Tibial artery (tissue), 4 donors: Measurements from ENCODE around the gene SULF2.

ENCODE experiments used
- DNase-seq, 2 donors: peaks; one replicate each; pipeline ENCODE4 v3.0.0-alpha.2; 2019
- H3K27ac ChIP-seq, 2 donors: fragments of 200-600 bp; sonication (generic) in 1 of 2; 1 replicate in 1 of 2; 2 replicates in 1 of 2; pipeline ENCODE4 v1.5.1; 2018 to 2019; ENCODE audit warnings: mild to moderate bottlenecking in 1 of 2
- H3K27me3 ChIP-seq, 2 donors: fragments of 200-600 bp; sonication (generic) in 1 of 2; one replicate each; pipeline versions ENCODE4 v1.5.1 to v1.6.0; 2016 to 2019
- H3K36me3 ChIP-seq, 3 donors: fragments of 200-600 bp; sonication (generic) in 2 of 3; one replicate each; pipeline ENCODE4 v1.5.1; 2016 to 2019; ENCODE audit warnings: mild to moderate bottlenecking in 2 of 3
- H3K4me1 ChIP-seq, 4 donors: fragments of 200-600 bp; sonication (generic) in 2 of 4; 1 replicate in 3 of 4; 2 replicates in 1 of 4; pipeline ENCODE4 v1.5.1; 2016 to 2019
- H3K4me3 ChIP-seq, 2 donors: fragments of 200-600 bp; sonication (generic) in 1 of 2; 1 replicate in 1 of 2; 2 replicates in 1 of 2; pipeline ENCODE4 v1.5.1; 2018 to 2019; ENCODE audit warnings: mild to moderate bottlenecking in 2 of 2
- H3K9me3 ChIP-seq, 3 donors: fragments of 200-600 bp; sonication (generic) in 1 of 3; one replicate each; pipeline ENCODE4 v1.5.1; 2016 to 2019
- intact Hi-C: fragments of 100-400 bp; cut with DNase I; formaldehyde crosslinking; loops from one replicate; pipeline ENCODE4 v1.15.0; 2023; ENCODE audit warnings: low total_unique reads
- TF ChIP-seq, protein P1 (sequence below), 2 experiments: fragments of 200-600 bp in 1 of 2; fragments of 450-650 bp in 1 of 2; IDR thresholded peaks; one replicate each; pipeline ENCODE4 v1.5.1; 2017 to 2019; ENCODE audit warnings: antibody characterized with exemption in 2 of 2, mild to moderate bottlenecking in 1 of 2, moderate library complexity in 1 of 2

Gene SULF2

DNA sequence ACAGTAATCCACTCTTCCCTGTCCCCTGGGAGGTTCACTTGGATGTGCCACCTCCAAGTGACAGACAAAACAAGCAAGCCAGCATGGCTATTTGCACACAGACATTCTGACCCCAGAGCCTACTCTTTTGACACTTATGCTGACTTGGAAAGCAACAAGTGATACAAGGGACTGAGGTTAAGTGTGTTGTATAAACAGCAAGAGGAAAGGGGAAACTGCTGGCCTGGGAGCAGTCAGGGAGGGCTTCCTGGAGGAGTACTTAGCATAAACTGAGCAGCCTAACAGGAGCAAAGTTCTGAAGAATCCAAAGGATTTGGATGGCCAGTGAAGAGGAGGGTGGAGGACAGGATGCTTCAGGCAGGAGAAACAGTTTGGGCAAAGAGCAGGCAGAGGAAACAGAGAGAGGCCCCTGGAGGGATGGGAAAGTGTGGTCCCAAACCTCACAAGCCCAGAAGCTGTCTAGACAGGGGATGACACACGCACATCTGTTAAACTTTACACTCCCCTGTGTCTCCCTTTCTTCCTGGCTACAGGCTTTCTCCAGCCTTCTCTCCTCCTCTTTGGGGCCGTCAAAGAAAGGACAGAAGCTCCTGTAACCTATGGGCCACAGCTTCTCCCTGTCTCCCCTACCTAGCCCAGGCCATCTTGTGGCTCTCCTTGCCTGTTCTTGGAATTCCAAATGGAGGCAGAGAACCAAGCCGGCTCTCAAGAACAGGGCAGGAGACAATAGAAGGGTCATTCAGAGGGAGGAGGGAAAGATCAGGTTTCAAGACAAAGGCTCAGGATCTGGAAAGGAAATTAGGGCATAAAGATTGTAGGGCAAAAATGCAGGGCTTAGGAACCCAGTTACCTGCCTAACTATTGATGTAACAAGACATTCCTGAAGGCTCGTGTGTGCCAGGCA lies 19.3 kb downstream of the SULF2 start:
- no peaks in the 10 kb centered on the region for H3K27me3 ChIP-seq
- H3K9me3 ChIP-seq = no peaks in the 10 kb centered on the region
- intact Hi-C loops = no loop called here
- H3K27ac ChIP-seq = no peak overlapping the region
- H3K36me3 ChIP-seq = peaks cover 0 to 7% (median 0%) of the 10 kb centered on the region in 3 donors
- H3K4me3 ChIP-seq = no peak overlapping the region
- no peak for DNase-seq
- TF ChIP-seq, protein P1, sequence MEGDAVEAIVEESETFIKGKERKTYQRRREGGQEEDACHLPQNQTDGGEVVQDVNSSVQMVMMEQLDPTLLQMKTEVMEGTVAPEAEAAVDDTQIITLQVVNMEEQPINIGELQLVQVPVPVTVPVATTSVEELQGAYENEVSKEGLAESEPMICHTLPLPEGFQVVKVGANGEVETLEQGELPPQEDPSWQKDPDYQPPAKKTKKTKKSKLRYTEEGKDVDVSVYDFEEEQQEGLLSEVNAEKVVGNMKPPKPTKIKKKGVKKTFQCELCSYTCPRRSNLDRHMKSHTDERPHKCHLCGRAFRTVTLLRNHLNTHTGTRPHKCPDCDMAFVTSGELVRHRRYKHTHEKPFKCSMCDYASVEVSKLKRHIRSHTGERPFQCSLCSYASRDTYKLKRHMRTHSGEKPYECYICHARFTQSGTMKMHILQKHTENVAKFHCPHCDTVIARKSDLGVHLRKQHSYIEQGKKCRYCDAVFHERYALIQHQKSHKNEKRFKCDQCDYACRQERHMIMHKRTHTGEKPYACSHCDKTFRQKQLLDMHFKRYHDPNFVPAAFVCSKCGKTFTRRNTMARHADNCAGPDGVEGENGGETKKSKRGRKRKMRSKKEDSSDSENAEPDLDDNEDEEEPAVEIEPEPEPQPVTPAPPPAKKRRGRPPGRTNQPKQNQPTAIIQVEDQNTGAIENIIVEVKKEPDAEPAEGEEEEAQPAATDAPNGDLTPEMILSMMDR (IDR thresholded peaks at IDR 0.05) = no peak
- peaks cover 0 to 3% (median 0%) of the 10 kb centered on the region in 4 donors for H3K4me1 ChIP-seq

DNA sequence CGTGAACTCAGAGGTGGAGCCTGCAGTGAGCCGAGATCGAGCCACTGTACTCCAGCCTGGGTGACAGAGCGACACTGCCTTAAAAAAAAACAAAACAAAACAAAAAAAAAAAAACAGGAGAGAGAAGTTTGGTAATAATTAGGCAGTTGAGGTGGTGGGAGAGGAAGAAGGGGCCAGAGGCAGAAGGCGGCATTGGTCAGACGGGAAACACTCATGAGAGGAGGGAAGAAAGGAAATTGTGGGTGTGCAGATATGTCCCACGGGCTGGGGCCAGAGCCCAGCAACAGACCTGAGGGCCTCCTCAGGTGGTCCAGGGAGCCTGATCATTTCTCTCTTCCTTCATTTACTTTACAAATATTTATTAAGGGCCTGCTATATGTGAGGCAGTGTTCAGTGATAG lies 20.0 kb downstream of the SULF2 start:
- intact Hi-C loops = no loop called here
- peaks cover 0 to 3% (median under 1%) of the 10 kb centered on the region in 4 donors for H3K4me1 ChIP-seq
- no peaks in the 10 kb centered on the region for H3K9me3 ChIP-seq
- peaks cover 0 to under 1% (median 0%) of the 10 kb centered on the region in 3 donors for H3K36me3 ChIP-seq
- no peak overlapping the region for H3K4me3 ChIP-seq
- no peak for DNase-seq
- H3K27me3 ChIP-seq = no peaks in the 10 kb centered on the region
- TF ChIP-seq, protein P1 (IDR thresholded peaks at IDR 0.05) = no peak
- no peak overlapping the region for H3K27ac ChIP-seq

DNA sequence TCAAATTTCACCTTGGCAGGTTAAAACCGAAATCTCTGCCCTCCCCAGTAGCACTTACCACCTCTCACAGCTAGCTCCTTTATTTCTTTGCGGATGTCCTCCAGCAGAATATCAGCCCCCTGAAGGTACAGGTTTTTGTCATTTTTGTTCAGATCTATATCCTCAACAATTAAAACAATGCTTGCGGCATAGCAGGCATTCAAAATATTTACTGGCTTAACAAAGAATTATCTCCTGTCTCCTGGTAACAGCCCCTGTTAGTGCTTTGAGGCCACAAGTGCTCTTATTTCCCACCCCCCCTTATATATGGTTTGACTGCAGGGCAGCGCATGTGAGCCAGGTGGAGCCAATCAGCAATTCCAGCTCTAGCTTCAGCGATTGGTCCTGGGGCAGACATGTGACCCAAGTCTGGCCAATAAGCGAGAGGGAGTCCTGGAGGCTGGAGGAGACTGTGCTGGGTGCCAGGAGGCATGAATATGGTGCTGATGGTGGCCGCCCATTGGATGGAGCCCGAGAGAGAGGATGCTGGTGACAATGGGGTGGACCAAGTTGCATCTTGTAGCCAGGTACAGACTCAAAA lies 21.0 kb downstream of the SULF2 start:
- intact Hi-C loops = no loop called here
- Histone ChIP-seq H3K27me3 (no peaks in the 10 kb centered on the region), H3K9me3 (no peaks in the 10 kb centered on the region), H3K36me3 (no peaks in the 10 kb centered on the region), H3K27ac (no peak overlapping the region), H3K4me3 (no peak overlapping the region), H3K4me1 (peaks cover 0 to 3% (median 2%) of the 10 kb centered on the region in 4 donors)
- TF ChIP-seq, protein P1 (IDR thresholded peaks at IDR 0.05) = no peak
- DNase-seq = no peak

DNA sequence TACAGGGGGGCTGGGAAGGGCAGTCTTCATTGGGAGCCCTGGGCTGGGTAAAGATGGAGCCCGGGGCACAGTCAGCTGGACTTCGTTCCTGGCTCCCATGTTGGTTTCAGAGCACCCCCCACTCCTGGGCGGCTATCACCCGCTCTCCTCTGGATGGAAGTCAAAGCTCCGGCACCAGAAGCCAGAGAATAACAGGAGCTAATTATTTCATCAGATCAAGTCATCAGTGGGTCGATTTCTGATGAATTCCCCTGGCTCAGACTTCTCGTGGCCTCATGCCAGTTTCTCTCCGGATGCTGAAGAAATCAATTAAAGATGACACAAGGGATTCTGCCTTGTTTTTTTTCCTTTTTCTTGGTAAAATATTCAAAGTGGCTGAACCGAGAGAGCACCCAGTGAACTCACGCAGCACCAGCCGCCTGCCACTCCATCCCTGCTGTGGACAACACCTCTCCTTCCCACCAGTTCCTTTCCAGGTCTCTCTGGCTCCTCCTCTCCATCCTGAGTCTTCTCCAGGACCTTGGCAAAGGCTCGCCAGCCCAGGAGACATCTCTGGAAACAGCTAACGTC lies 22.5 kb downstream of the SULF2 start:
- H3K36me3 ChIP-seq = no peaks in the 10 kb centered on the region
- no peaks in the 10 kb centered on the region for H3K9me3 ChIP-seq
- H3K27ac ChIP-seq = no peak overlapping the region
- TF ChIP-seq, protein P1 (IDR thresholded peaks at IDR 0.05) = no peak
- H3K4me1 ChIP-seq = peaks cover 0 to 3% (median 2%) of the 10 kb centered on the region in 4 donors
- DNase-seq = no peak
- H3K4me3 ChIP-seq = no peak overlapping the region
- no peaks in the 10 kb centered on the region for H3K27me3 ChIP-seq
- intact Hi-C loops = no loop called here

DNA sequence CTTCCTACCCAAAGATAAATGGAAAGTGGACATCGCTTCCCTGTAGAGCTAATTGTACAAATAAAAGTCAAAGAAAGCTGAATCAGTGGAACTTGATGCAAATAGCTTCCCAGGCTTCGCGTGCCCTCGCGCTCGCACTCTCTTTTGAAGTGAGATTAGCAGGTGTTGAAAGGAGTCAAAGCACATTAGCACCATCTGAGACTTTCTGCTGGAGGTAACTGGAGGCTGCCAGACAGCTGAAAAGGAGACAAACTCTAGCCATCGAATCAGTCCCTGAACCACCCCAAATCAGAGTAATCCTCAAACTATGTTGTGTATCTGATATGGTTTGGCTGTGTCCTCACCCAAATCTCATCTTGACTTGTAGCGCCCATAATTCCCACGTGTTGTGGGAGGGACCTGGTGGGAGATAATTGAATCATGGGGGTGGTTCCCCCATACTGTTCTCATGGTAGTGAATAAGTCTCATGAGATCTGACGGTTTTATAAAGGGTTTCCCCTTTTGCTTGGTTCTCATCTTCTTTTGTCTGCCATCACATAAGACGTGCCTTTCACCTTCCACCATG lies 23.7 kb downstream of the SULF2 start:
- TF ChIP-seq, protein P1 (IDR thresholded peaks at IDR 0.05) = no peak
- no peak for DNase-seq
- Histone ChIP-seq H3K4me3 (no peak overlapping the region), H3K27ac (no peak overlapping the region), H3K36me3 (peaks cover 0 to 10% (median 4%) of the 10 kb centered on the region in 3 donors), H3K4me1 (peaks cover 0 to 3% (median 2%) of the 10 kb centered on the region in 4 donors), H3K27me3 (no peaks in the 10 kb centered on the region), H3K9me3 (no peaks in the 10 kb centered on the region)
- intact Hi-C loops = no loop called here
